CD4-positive, alpha-beta T cell treated with Interferon gamma for 1 hour (primary cell): Measurements from ENCODE around the gene WASF3.
A peak's percentile ranks its signal among the peaks of the same experiment; 100 is the strongest.

Source experiments
- DNase-seq: peaks from one replicate; pipeline ENCODE4 v3.0.0-alpha.2; 2020

Gene WASF3

GRCh38 chr13:26557393-26558073 lies at the start of gene WASF3:
Gene WASF3, plus strand, starts transcription at chr13:26557683. Its CDS starts 84,588 bp downstream, at chr13:26642271.
- DNase-seq = peak; percentile 19

GRCh38 chr13:26508885-26509284 lies 48.6 kb upstream of the WASF3 start:
- no peak for DNase-seq

- DNase-seq = no peak
These were observed 48.0 kb upstream of the WASF3 start for GRCh38 chr13:26509491-26509890.

GRCh38 chr13:26513931-26514330 lies 43.6 kb upstream of the WASF3 start:
- DNase-seq = no peak

GRCh38 chr13:26515721-26516120 lies 41.8 kb upstream of the WASF3 start:
- no peak for DNase-seq

- DNase-seq = no peak
These were observed 39.5 kb upstream of the WASF3 start for GRCh38 chr13:26517936-26518335.

- no peak for DNase-seq
These were observed 39.0 kb upstream of the WASF3 start for GRCh38 chr13:26518451-26518959.

- no peak for DNase-seq
These were observed 34.9 kb upstream of the WASF3 start for GRCh38 chr13:26522571-26522970.

GRCh38 chr13:26523007-26523406 lies 34.5 kb upstream of the WASF3 start:
- DNase-seq = no peak

GRCh38 chr13:26525528-26525927 lies 32.0 kb upstream of the WASF3 start:
- no peak for DNase-seq

- DNase-seq = no peak
These were observed 30.7 kb upstream of the WASF3 start for GRCh38 chr13:26526702-26527216.

GRCh38 chr13:26528527-26528926 lies 29.0 kb upstream of the WASF3 start:
- DNase-seq = no peak

GRCh38 chr13:26529441-26529840 lies 28.0 kb upstream of the WASF3 start:
- DNase-seq = no peak

GRCh38 chr13:26531742-26532141 lies 25.7 kb upstream of the WASF3 start:
- no peak for DNase-seq

GRCh38 chr13:26534036-26534726 lies 23.3 kb upstream of the WASF3 start:
- DNase-seq = no peak

GRCh38 chr13:26538363-26539317 lies 18.8 kb upstream of the WASF3 start:
- DNase-seq = no peak

GRCh38 chr13:26539738-26540292 lies 17.7 kb upstream of the WASF3 start:
- no peak for DNase-seq

GRCh38 chr13:26540334-26540733 lies 17.1 kb upstream of the WASF3 start:
- no peak for DNase-seq

GRCh38 chr13:26541041-26541440 lies 16.4 kb upstream of the WASF3 start:
- no peak for DNase-seq

- DNase-seq = no peak
These were observed 15.6 kb upstream of the WASF3 start for GRCh38 chr13:26541678-26542568.

GRCh38 chr13:26544707-26545106 lies 12.8 kb upstream of the WASF3 start:
- DNase-seq = no peak
